Thyroid gland (tissue), 4 donors: ENCODE results near the gene RBBP6.

Experiments
- POLR2A ChIP-seq, 2 donors: fragments of 450-650 bp; IDR thresholded peaks; one replicate each; pipeline ENCODE4 v1.6.1; 2017; ENCODE audit warnings: antibody characterized with exemption in 2 of 2, mild to moderate bottlenecking in 2 of 2, moderate library complexity in 1 of 2
- TF ChIP-seq, protein P1 (sequence below), 6 experiments: fragments of 200-600 bp in 3 of 6; fragments of 450-650 bp in 3 of 6; sonication (generic) in 3 of 6; IDR thresholded peaks; one replicate each; pipeline ENCODE4 v1.5.1; 2016 to 2019; ENCODE audit warnings: antibody characterized with exemption in 6 of 6, mild to moderate bottlenecking in 2 of 6, inconsistent platforms in 1 of 6, moderate library complexity in 1 of 6

DNA sequence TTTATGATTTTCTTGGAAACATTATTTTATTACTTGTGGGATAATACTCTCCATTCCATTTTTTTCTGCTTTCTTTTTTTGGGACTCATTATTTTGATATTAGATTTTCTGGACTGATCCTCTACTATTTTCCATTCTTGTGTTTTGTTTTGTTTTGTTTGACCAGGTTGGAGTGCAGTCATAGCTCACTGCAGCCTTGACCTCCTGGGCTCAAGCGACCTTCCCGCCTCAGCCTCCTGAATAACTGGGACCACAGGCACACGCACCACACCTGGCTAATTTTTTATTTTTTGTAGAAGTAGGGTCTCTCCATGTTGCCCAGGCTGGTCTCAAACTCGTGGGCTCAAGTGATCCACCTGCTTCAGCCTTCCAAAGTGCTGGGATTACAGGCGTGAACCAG, 44.1 kb downstream of the RBBP6 start:
- TF ChIP-seq POLR2A (IDR thresholded peaks at IDR 0.05): no peak
- TF ChIP-seq, protein P1, sequence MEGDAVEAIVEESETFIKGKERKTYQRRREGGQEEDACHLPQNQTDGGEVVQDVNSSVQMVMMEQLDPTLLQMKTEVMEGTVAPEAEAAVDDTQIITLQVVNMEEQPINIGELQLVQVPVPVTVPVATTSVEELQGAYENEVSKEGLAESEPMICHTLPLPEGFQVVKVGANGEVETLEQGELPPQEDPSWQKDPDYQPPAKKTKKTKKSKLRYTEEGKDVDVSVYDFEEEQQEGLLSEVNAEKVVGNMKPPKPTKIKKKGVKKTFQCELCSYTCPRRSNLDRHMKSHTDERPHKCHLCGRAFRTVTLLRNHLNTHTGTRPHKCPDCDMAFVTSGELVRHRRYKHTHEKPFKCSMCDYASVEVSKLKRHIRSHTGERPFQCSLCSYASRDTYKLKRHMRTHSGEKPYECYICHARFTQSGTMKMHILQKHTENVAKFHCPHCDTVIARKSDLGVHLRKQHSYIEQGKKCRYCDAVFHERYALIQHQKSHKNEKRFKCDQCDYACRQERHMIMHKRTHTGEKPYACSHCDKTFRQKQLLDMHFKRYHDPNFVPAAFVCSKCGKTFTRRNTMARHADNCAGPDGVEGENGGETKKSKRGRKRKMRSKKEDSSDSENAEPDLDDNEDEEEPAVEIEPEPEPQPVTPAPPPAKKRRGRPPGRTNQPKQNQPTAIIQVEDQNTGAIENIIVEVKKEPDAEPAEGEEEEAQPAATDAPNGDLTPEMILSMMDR (IDR thresholded peaks at IDR 0.05): no peak
